Dedifferentiated amniotic fluid mesenchymal stem cell (primary cell): ENCODE results near the gene ADGRL2.

Experiments
- DNase-seq: peaks from one replicate; pipeline ENCODE4 v3.0.0-alpha.2; 2016; ENCODE audit errors: extremely low spot score

Gene ADGRL2

DNA sequence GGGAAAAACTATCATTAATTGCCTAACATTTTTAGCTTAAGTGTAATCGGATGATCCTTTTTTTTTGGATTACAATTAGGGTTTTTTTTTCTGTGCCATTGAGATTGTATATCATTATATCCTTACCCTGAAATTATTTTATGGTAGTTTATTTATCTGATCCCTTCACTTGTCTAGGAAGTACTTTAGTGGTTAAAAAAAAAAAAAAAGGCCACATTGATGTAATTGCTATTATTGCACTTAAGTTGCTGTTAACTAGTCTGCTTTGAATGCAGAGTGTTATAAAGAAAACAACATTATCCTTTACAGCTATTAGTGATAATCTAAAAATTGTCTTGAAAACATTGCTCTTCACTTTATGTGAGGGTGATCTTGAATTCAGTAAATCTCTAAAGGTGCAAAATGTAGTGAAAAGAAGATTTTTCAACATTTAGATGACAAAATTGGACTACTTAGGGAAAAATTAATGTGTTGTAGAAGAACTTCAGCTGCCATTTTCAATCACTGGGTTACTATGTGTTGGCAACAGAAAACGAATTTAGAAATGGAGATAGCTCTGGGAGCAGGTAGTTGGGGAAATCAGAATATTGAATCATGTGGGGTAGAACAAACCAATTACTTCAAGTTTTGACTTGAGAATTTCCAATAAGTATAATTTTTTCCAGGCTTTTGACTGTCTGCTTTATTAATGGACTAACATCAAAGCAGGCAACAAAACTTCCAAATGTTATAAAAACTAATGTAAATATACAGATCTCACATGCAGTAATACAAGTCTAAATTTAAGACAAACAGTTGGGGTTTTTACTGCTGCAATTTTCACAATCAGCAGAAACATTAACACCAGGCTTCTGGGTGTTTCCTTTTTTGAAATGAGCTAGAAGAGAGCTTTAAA, 5.0 kb downstream of the ADGRL2 start:
- DNase-seq: no peak

DNA sequence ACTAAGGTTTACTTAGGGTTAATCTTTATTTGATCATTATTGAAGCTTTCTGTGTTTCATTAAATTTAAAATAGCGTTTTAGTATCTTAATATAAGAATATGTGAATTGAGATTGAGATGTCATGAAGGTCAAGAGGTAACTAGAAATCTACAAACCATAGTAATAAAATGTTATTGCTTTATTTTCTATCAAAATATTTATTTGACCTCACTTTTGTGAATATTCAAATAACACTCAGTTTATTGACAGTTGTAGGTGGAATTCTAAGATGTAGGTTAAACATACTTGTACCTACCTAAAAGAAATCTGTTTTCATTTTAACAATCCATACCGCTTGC, 5.7 kb downstream of the ADGRL2 start:
- no peak for DNase-seq

- no peak for DNase-seq
Measured at GRCh38 chr1:81808760-81809159, 8.0 kb downstream of the ADGRL2 start.

- no peak for DNase-seq
Measured at GRCh38 chr1:81809808-81810207, 9.1 kb downstream of the ADGRL2 start.

GRCh38 chr1:81811757-81812371, 11.1 kb downstream of the ADGRL2 start:
- no peak for DNase-seq

DNA sequence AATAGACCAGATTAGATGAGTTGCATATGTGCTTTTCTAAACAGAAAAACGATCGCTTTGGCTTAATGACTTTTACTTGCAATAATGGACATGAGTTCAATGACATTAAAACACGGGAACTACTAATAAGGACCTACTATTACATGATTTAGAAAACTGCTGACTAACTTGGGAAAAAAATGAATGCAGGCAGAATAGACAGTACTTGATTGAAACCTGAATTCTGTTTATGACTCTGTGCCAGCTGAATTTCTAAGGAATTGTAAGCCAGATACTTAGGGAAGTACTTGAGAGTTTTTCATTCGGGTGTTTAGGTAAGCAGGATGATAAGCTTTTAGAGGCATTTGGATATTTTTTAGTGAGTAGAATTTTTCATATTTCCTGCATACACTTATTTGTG, 12.0 kb downstream of the ADGRL2 start:
- DNase-seq: no peak

DNA sequence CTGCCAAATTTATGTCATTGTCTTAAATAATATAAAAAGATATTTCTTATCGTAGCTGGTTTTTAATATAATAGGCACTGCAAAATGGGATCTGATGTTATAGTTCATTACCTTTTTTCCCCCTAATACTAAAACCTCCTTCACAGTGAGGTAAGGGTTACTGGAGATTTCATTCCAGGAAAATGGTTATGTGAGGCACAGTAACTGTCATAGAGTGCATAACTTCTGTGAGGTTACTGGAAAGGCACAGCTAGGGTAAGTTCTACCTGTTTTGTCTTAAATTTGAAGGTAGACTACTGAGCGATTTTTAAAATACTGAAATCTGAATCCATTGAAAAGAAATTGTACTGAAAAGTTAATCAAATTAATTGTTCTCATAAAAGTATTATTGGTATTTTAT, 13.0 kb downstream of the ADGRL2 start:
- no peak for DNase-seq

- DNase-seq: no peak
Measured at GRCh38 chr1:81819613-81820012, 18.9 kb downstream of the ADGRL2 start.

DNA sequence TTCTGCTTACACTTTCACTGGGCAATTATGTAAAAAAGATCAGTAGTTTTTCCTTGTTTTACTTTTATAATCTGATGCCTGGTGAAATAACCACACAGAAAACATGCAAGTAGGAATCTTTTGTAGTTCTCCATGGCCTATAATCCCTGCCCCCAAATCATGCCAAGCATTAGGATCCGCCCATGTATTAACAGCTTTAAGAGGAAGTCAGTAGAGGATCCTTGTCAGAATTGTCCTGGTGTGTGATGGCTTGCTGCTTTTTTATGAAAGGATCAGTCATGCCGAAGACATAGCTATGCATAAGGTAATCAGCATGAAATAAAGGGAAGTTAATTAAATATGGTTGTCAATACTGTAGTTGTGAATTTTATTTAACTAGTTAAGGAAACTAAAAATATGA, 20.0 kb downstream of the ADGRL2 start:
- DNase-seq: no peak

DNA sequence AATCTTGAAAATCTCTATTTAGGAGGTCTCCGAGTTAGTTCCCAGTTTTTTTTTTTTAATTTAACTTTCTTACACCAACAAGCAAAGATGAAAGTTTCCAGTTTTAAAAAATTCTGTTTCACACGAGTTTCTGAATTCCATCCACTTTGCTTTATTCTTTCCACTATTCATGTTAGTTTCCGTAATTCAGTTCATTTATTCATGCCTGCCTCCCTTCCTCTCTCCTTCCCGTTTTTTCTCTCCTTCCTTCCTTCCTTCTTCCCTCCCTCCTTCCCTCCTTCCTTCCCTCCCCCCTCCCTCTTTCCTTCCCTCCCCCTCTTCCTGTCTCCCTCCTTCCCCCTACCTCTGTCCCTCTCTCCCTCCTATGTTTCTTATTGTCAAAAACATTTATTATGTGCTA, 22.3 kb downstream of the ADGRL2 start:
- no peak for DNase-seq

- no peak for DNase-seq
Measured at GRCh38 chr1:81824759-81825158, 24.0 kb downstream of the ADGRL2 start.

GRCh38 chr1:81827942-81828341, 27.2 kb downstream of the ADGRL2 start:
- DNase-seq: no peak

DNA sequence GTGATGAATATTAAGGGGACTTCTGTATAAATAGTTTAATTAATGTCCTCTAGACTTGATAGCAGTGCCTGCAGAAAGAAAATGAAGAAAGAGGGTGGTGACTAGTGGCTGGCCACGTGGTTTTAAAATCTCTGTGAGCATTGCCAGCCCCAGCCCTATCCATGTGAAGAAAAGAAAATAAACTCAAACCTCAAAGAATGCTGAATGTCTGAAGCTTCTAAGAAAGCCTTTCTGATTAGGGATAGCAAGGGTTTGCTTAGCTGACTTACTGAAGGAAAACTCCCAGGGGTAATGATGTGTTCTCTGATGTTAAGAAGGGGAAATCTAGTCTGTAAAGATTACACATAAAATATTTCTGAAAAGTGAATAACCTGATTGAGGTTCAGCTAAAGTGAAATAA, 31.8 kb downstream of the ADGRL2 start:
- DNase-seq: peak; percentile 83

DNA sequence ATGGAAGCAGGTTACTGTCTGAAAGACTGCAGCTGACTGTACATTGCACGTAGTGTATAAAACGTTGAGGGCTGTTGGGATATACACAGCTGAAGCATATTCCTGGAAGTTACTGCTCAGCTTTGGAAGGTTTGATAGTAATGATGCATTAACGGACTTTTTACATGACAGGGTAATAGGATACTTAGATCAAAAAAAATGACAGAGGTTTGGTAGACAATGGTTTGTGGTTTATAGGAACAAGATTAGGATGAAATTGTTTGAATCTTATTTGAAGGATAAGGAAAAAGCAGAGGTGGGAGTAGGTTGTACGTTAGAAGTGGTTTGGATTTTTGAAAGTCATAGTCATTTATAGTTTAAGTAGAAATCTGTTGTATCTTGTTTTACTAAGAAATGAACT, 33.0 kb downstream of the ADGRL2 start:
- no peak for DNase-seq

- DNase-seq: no peak
Measured at GRCh38 chr1:81834268-81834667, 33.5 kb downstream of the ADGRL2 start.

- DNase-seq: no peak
Measured at GRCh38 chr1:81834921-81835698, 34.4 kb downstream of the ADGRL2 start.

DNA sequence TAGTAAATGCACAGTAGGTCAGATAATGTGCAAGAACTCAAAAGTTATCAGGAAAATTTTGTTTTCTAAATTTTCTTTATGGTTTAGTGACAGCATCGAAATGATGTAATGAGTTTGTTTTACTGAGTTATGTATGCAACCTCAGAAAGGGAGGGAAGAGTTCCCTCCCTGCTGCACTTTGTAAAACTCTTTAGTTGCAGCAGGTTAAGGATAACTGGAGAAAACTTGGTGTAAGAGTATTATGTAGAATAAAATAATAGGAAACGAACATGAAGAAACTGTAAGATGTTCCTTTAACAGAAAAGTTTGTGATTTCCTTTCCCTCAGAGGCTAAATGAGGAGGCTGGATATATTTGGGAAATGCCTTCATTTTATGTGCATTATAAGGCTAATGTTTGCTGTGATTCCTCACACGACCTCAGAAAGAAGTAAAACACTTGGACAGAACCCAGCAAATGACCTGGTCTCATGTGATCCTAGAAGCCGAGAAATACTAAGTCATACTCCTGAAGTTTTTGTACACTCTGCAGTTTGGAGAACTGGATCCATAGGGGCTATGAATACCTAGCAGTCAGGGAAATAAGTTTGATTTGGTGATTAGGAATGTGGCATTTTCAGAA, 35.4 kb downstream of the ADGRL2 start:
- DNase-seq: no peak

DNA sequence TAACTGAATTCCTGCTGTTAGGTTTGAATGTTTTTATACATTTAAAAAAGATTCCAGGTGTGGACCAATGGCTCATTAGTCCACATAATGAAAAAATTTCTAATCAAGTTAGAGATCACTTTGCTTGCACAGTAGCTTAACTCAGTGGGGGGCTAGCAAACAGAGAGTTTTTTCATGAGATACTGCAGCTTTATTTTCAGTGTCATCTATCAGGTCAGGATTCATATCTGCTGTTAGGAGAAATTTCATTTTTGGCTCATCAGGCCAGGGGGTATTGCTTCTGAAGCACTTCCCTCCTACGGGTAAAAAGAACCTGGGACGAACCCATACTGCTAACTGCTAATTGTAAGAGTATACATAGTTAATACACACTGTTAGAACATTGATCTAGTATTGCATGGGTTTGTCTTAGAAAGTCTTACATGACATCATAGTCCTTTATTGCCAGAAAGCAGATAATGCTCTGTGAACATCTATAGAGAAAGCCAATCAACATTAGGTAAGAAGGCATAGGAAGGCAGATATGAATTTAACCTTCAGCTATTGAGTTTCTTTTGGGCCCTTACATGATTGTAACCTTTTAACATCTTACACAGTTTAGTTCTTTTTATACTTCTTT, 38.0 kb downstream of the ADGRL2 start:
- DNase-seq: no peak

DNA sequence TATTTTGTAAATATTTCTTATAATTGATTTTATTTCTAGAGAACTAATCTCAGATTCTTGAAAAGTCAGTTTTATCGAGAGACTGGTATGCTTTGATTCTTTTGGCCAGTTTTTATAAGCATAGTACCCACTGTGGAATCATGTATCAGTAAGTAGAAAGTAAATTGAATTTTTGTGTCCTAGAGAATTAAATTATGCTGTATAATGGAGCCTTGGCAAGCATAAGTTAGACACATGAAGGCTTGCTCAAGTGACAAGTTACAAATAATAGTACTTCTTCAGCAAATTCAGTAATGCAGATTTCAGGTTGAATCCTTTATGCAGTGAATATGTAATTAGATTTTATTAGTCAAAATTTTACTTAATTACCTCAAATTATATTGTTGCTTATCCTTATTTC, 40.1 kb downstream of the ADGRL2 start:
- DNase-seq: no peak

DNA sequence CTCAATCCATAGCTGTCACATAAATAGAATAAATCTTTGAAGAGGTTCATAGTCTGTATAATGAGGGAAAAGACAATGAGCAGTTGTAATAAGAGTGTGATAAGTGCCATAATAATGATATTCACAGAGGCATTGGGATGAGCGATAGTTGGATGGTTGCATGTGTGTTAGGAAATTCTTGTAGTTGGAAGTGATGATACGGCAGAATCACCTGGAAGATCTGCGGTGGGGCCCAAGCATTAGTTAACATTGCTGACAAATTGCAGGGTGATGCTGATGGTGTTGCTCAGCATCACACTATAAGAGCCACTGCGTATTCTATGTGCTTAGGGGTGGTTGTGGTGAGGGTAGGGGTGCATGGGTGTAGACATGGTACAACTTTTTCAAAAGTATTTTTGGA, 41.1 kb downstream of the ADGRL2 start:
- DNase-seq: no peak

- DNase-seq: no peak
Measured at GRCh38 chr1:81844477-81844876, 43.7 kb downstream of the ADGRL2 start.

GRCh38 chr1:81846630-81847029, 45.9 kb downstream of the ADGRL2 start:
- no peak for DNase-seq
